ENCODE data around the gene GLIPR2.

Gene GLIPR2

DNA sequence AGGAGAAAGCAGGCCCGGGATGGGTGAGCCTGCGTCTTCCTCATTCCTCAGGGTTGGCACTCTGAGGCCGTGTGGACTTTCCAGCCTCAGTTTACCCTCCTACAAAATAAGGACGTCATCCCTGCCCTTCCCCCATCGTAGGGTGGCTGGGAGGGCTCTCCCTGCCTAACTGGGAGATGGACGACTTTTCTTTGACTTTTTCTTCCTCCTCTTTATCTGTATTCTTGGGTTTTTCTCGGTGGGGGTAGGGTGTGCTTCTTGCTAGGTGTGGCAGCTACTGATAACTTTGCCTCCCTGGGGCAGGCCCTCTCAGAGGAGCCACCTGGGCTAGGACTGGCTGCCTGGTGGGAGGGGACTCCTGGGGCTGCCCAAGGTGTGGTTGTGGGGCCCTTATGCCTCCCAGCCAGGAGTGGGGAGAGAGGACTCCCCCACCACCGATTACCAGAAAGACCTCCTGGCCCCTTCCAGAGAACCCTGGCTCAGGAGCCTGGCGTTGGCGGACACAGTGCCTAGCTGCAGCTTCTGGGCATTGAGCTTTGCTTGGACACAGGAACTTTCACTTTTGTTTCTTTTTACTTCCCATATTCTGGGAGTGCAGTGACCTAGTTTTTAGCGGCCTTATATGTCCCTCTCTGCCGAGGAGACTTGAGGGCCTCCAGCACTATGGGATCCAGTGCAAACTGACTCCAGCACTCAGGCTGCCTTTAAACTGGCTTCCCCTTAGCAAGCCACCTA, 6.1 kb downstream of the GLIPR2 start:
- no peak overlapping the region for H3K4me3 ChIP-seq (ENCODE audit: control insufficient read depth, low read depth, low read length)
- no peak for DNase-seq (ENCODE audit: low read depth)
- TF ChIP-seq, protein P1, sequence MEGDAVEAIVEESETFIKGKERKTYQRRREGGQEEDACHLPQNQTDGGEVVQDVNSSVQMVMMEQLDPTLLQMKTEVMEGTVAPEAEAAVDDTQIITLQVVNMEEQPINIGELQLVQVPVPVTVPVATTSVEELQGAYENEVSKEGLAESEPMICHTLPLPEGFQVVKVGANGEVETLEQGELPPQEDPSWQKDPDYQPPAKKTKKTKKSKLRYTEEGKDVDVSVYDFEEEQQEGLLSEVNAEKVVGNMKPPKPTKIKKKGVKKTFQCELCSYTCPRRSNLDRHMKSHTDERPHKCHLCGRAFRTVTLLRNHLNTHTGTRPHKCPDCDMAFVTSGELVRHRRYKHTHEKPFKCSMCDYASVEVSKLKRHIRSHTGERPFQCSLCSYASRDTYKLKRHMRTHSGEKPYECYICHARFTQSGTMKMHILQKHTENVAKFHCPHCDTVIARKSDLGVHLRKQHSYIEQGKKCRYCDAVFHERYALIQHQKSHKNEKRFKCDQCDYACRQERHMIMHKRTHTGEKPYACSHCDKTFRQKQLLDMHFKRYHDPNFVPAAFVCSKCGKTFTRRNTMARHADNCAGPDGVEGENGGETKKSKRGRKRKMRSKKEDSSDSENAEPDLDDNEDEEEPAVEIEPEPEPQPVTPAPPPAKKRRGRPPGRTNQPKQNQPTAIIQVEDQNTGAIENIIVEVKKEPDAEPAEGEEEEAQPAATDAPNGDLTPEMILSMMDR (IDR thresholded peaks at IDR 0.05; ENCODE audit: control insufficient read depth, insufficient read depth, low read depth, low read length, missing control alignments): no peak

DNA sequence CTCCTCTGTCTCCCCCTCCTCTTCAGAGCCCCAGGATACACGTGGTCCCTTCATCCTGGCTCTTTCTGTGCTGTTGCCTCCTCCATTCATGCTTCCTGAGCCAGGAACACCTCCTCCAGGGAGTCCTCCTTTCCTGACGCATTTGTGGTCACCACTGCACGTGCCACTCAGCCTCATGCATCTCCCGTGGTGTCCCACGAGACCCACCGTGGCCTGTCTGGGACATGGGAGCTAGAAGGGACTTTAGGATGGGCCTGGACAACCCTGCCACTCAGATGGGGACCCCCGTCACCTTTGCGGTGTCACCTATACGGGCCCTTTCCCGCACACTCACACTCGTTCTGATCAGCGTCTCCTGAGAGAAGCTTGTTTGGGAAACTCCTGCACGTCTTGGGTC, 6.7 kb downstream of the GLIPR2 start:
- no peak overlapping the region for H3K4me3 ChIP-seq (ENCODE audit: control insufficient read depth, low read depth, low read length)
- DNase-seq (ENCODE audit: low read depth): no peak
- TF ChIP-seq, protein P1 (IDR thresholded peaks at IDR 0.05; ENCODE audit: control insufficient read depth, insufficient read depth, low read depth, low read length, missing control alignments): no peak

DNA sequence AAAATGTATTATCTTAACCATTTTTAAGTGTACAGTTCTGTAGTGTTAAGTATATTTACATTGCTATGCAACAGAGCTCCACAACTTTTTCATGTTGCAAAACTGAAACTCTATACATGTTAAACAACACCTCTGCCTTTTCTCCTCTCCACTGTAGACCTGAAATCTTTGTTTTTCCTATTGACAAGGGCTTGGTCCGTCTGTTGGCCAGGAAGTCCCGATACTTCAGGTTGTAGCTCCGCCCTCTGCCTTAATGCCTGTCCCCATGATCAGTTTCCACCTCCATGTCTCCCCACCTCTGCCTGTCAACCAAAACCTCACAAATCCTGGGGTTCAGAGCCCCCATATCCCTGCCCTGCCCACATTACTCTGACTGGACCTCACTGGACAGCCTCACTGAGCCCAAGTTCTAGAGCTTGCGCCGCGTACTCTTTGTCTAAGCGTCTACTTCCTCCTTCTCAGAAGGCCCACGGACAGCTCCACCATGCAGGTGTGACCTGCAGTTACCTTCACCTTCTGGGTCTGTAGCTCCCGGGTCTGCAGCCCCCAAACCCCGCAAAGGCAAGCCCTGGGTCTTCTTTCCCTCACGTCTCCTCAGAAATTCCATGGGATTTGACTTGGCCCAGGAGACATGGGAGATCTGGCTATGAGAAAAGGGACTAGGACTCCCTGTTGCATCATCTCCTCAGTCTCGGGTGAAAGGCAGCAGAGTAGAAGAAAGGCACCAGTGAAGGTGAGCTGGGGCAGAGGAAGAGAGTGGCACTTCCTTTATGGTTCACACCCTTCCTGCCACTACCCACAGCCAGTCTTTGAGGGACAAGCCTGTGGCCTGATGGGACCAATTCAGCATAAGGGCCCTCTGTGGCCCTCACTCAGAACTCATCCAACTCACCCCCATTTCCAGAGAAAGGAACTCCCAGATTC, 8.0 kb downstream of the GLIPR2 start:
- TF ChIP-seq, protein P1 (IDR thresholded peaks at IDR 0.05; ENCODE audit: control insufficient read depth, insufficient read depth, low read depth, low read length, missing control alignments): no peak
- H3K4me3 ChIP-seq (ENCODE audit: control insufficient read depth, low read depth, low read length): no peak overlapping the region
- no peak for DNase-seq (ENCODE audit: low read depth)

DNA sequence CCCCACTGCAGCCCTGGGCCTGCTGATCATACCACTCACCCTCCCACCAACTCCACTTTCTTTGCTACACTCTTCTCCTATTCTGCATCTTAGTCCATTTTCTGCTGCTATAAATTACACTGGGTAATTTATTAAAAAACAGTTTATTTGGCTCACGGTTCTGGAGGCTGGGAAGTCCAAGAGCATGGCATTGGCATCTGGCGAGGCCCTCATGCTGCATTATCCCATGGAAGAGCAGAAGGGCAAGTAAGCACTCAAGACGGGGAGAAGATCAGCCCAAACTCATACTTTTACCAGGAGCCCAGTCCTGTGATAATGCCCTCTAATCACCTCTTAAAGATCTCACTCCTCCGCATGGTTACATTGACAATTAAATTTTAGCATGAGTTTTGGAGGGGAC, 9.4 kb downstream of the GLIPR2 start:
- TF ChIP-seq, protein P1 (IDR thresholded peaks at IDR 0.05; ENCODE audit: control insufficient read depth, insufficient read depth, low read depth, low read length, missing control alignments): no peak
- H3K4me3 ChIP-seq (ENCODE audit: control insufficient read depth, low read depth, low read length): no peak overlapping the region
- DNase-seq (ENCODE audit: low read depth): no peak

DNA sequence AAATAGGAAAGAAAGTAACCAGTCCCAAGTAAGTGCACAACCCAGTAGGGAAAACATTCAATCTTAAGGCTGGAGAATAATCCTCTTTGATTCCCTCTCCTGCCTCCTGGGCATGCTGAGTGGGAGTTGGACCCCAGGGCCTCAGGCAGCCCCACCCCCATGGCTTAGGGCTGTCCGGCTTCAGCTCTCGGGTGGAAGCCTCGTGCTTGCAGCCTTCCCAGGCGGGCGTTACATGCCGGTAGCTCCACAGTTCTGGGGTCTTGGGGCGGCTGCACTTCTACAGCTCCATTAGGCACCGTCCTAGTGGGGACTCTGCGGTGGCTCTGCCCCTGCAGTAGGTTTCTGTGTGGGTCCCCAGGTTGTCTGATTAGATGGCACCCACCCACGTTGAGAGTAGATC, 10.1 kb downstream of the GLIPR2 start:
- no peak for DNase-seq (ENCODE audit: low read depth)
- H3K4me3 ChIP-seq (ENCODE audit: control insufficient read depth, low read depth, low read length): no peak overlapping the region
- TF ChIP-seq, protein P1 (IDR thresholded peaks at IDR 0.05; ENCODE audit: control insufficient read depth, insufficient read depth, low read depth, low read length, missing control alignments): no peak

DNA sequence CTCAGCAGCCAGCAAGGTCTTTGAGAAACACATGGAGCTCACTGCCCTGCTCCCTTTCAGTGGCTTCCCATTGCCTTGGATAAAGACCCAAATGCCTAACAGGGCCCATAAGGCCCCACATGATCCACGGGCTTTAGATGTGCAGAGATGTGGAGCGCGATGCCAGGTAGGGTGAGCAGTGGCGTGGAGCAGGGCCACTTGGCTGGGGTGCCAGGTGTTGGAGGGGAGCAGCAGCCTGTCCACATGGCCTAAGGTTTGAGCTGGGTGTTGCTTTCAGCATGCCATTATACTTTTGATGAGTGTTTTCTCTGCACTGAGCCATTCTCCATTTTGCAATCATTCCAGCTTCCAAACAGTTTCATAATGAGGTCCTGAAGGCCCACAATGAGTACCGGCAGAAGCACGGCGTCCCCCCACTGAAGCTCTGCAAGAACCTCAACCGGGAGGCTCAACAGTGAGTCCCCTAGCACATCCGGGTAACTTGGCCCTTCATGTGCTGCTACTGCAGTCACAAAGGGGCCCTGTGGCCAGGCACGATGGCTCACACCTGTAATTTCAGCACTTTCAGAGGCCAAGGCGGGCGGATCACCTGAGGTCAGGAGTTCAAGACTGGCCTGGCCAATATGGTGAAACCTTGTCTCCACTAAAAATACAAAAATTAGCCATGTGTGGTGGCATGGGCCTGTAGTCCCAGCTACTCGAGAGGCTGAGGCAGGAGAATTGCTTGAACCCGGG, 11.1 kb downstream of the GLIPR2 start:
- no peak for DNase-seq (ENCODE audit: low read depth)
- no peak overlapping the region for H3K4me3 ChIP-seq (ENCODE audit: control insufficient read depth, low read depth, low read length)
- TF ChIP-seq, protein P1 (IDR thresholded peaks at IDR 0.05; ENCODE audit: control insufficient read depth, insufficient read depth, low read depth, low read length, missing control alignments): no peak

All from AG09309 (cell line).